Keratinocyte (primary cell): ENCODE data around the gene MASP2.
"Not testable (repeated sequence)": the region's sequence is repeated elsewhere in the genome, so short reads cannot be mapped to it uniquely, and the experiment has no call there.

Experiments
- EZH2 ChIP-seq: IDR thresholded peaks from one replicate; pipeline ENCODE4 v1.6.1; 2012; ENCODE audit warnings: inconsistent platforms, mild to moderate bottlenecking, low read length, moderate library complexity
- TF ChIP-seq, protein P1 (sequence below), 3 experiments: IDR thresholded peaks in 1 of 3; conservative IDR thresholded peaks in 1 of 3; optimal IDR thresholded peaks in 1 of 3; 2 replicates in 2 of 3; 3 replicates in 1 of 3; pipeline versions ENCODE3 to v1.5.1; 2011; ENCODE audit warnings: low read length in 3 of 3, mild to moderate bottlenecking in 3 of 3, moderate library complexity in 2 of 3, control low read depth in 1 of 3, inconsistent platforms in 1 of 3; ENCODE audit not compliant: insufficient read depth in 2 of 3; ENCODE audit errors: extremely low read depth in 1 of 3

DNA sequence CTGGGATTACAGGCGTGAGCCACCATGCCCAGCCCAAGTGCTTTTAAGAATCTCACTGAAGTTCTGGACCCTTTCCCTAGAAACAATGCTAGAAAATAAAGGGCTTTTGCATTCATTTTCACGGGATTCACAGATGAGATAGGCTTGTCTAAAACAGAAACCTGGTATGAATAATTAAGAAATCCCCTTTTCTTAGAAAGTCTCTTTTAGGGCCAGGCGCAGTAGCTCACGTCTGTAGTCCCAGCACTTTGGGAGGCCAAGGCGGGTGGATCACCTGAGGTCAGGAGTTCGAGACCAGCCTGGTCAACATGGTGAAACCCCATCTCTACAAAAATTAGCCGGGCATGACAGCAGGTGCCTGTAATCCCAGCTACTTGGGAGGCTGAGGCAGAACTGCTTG, 26.4 kb upstream of the MASP2 start:
- not testable (repeated sequence) for TF ChIP-seq EZH2
- TF ChIP-seq, protein P1, sequence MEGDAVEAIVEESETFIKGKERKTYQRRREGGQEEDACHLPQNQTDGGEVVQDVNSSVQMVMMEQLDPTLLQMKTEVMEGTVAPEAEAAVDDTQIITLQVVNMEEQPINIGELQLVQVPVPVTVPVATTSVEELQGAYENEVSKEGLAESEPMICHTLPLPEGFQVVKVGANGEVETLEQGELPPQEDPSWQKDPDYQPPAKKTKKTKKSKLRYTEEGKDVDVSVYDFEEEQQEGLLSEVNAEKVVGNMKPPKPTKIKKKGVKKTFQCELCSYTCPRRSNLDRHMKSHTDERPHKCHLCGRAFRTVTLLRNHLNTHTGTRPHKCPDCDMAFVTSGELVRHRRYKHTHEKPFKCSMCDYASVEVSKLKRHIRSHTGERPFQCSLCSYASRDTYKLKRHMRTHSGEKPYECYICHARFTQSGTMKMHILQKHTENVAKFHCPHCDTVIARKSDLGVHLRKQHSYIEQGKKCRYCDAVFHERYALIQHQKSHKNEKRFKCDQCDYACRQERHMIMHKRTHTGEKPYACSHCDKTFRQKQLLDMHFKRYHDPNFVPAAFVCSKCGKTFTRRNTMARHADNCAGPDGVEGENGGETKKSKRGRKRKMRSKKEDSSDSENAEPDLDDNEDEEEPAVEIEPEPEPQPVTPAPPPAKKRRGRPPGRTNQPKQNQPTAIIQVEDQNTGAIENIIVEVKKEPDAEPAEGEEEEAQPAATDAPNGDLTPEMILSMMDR (optimal IDR thresholded peaks at IDR 0.05 in 1 of 3, IDR thresholded peaks at IDR 0.05 in 1 of 3, conservative IDR thresholded peaks at IDR 0.05 in 1 of 3; ENCODE audit: extremely low read depth in 1 of 3, insufficient read depth in 2 of 3, low read length in 3 of 3), result not testable (repeated sequence)
